Measurements from ENCODE around the gene SLC25A44. TPM values are rescaled to one million over a fixed set of nuclear protein-coding genes. Genes with fewer than 3 reads are reported as not detected.

SLC25A44 gene
- total and polyA plus RNA-seq, 2 of the 8 experiments (the other 6 are each of a cell fraction or from before 2014, with no cell fraction given): 23.4 to 32.1 TPM

- no peak for DNase-seq (ENCODE audit: low read depth in 1 of 2, low spot score in 2 of 2)
- Histone ChIP-seq H2BK12ac (ENCODE audit: low read depth, low read length) (peak overlapping the region; percentile 94; the same call in 1 of the 2 replicates), H3K23me2 (ENCODE audit: low read depth, low read length) (peaks cover 3% of the 10 kb centered on the region; the same call in 1 of the 2 replicates), H3K4ac (replicated peaks; ENCODE audit: insufficient read length, low read depth, low read length) (peak overlapping the region; percentile 55), H3K23ac (ENCODE audit: insufficient read length) (no peak overlapping the region), H2BK20ac (ENCODE audit: low read length) (peak overlapping the region; percentile 90; the same call in 1 of the 2 replicates), H2AK5ac (ENCODE audit: low read depth, low read length) (peak overlapping the region; percentile 44; the same call in 1 of the 2 replicates), H3K27me3 (replicated peaks in 1 of 4; ENCODE audit: control insufficient read depth in 3 of 4, extremely low read depth in 1 of 4, insufficient read depth in 3 of 4, low read length in 3 of 4) (no peaks in the 10 kb centered on the region), H4K20me1 (replicated peaks in 1 of 2; ENCODE audit: control insufficient read depth in 1 of 2, insufficient read depth in 2 of 2, low read length in 2 of 2) (no peaks in the 10 kb centered on the region), H2BK120ac (replicated peaks; ENCODE audit: low read depth, low read length) (peak overlapping the region; percentile 7), H3K4me2 (ENCODE audit: insufficient read depth in 1 of 2, low read depth in 2 of 2, low read length in 2 of 2) (peak overlapping the region; percentile 67 to 87), H3K79me2 (ENCODE audit: control insufficient read depth in 1 of 2, insufficient read depth in 2 of 2, low read length in 2 of 2) (no peaks in the 10 kb centered on the region), H3K9ac (replicated peaks in 1 of 4; ENCODE audit: extremely low read depth in 1 of 4, low read depth in 3 of 4, low read length in 3 of 4) (no peak overlapping the region), H4K5ac (ENCODE audit: insufficient read length, low read depth, low read length) (peak overlapping the region; percentile 1), H3K79me1 (ENCODE audit: low read depth, low read length) (no peaks in the 10 kb centered on the region; the same call in 1 of the 2 replicates), H2AFZ (ENCODE audit: low read length) (no peak overlapping the region), H4K8ac (ENCODE audit: extremely low read depth, insufficient read depth, low read length) (no peak overlapping the region), H3K9me3 (ENCODE audit: insufficient read depth in 2 of 2, low read depth in 1 of 2, low read length in 1 of 2) (no peaks in the 10 kb centered on the region), H3K18ac (ENCODE audit: extremely low read depth, low read length) (peak overlapping the region; percentile 96), H3K36me3 (ENCODE audit: control insufficient read depth in 2 of 4, insufficient read depth in 4 of 4, low read length in 3 of 4) (no peaks in the 10 kb centered on the region), H3K56ac (replicated peaks; ENCODE audit: insufficient read length, low read depth, low read length) (no peak overlapping the region), H2BK15ac (ENCODE audit: low read length) (peak overlapping the region; percentile 95; the same call in 1 of the 2 replicates), H2BK5ac (ENCODE audit: low read depth, low read length) (peak overlapping the region; percentile 94; the same call in 1 of the 2 replicates), H3K4me3 (ENCODE audit: extremely low read depth in 1 of 4, insufficient read depth in 2 of 4, low read depth in 3 of 4, low read length in 4 of 4) (peak overlapping the region; percentile 4 to 43 (median 34); a peak in 7 of 8 replicates), H4K91ac (replicated peaks; ENCODE audit: insufficient read length, low read length) (peak overlapping the region; percentile 32), H3K14ac (ENCODE audit: insufficient read length) (no peak overlapping the region), H3K27ac (ENCODE audit: low read depth, low read length) (no peak overlapping the region), H3K4me1 (replicated peaks in 1 of 4; ENCODE audit: control insufficient read depth in 3 of 4, insufficient read depth in 4 of 4, low read length in 3 of 4) (peaks cover 27 to 48% (median 28%) of the 10 kb centered on the region in 4 experiments)
- 49% methylated on average over 10 of the region's 10 CpGs; no CpG with 5 or more reads in 1 of the 2 experiments for WGBS, 2 experiments (ENCODE audit: extremely low coverage in 1 of 2, insufficient coverage in 1 of 2, insufficient read length in 1 of 2, insufficient replicate concordance in 2 of 2, low coverage in 1 of 2, low lambda C conversion rate in 2 of 2, missing lambda C conversion rate in 1 of 2)
- ChIA-PET POLR2A (ENCODE audit: partially characterized antibody) (interaction anchor here (0.8 to 8.5 kb wide), 14 partner anchors 11 to 132 kb away, joined by 3 to 64 read pairs (median 6); partner anchors contain the start of genes PAQR6, PMF1, SLC25A44 and SMG5), CTCF (ENCODE audit: partially characterized antibody) (interaction anchor here (0.6 to 42.4 kb wide), 18 partner anchors 9 to 176 kb away, joined by 3 to 1994 read pairs (median 4); partner anchors contain the start of genes BGLAP, MEX3A, PAQR6 and PMF1)
- no peak for FAIRE-seq
- TF ChIP-seq RXRA (IDR thresholded peaks at IDR 0.05; ENCODE audit: insufficient read depth, low read depth, low read length) (no peak), ZNF274 (IDR thresholded peaks at IDR 0.05; ENCODE audit: borderline replicate concordance, extremely low read depth, low read length) (no peak), PHF8 (conservative IDR thresholded peaks at IDR 0.05; ENCODE audit: low read depth, low read length) (no peak), JUND (IDR thresholded peaks at IDR 0.05; ENCODE audit: low read length) (no peak), CREB1 (IDR thresholded peaks at IDR 0.05) (no peak), JUN (IDR thresholded peaks at IDR 0.05; ENCODE audit: low read depth, low read length) (no peak), BACH1 (IDR thresholded peaks at IDR 0.05; ENCODE audit: low read length) (no peak), BCL11A (IDR thresholded peaks at IDR 0.05; ENCODE audit: low read depth in 2 of 2, low read length in 2 of 2) (no peak), TAF1 (IDR thresholded peaks at IDR 0.05; ENCODE audit: low read depth, low read length) (no peak), POLR2A (IDR thresholded peaks at IDR 0.05; ENCODE audit: control extremely low read depth in 1 of 2, low read depth in 2 of 2, low read length in 2 of 2) (no peak), YY1 (IDR thresholded peaks at IDR 0.05; ENCODE audit: low read depth, low read length) (no peak), TBP (IDR thresholded peaks at IDR 0.05; ENCODE audit: low read depth, low read length) (no peak), RNF2 (IDR thresholded peaks at IDR 0.05; ENCODE audit: borderline replicate concordance, low read depth, low read length, missing control alignments, poor library complexity, severe bottlenecking) (no peak)
These were observed 43.4 kb upstream of the SLC25A44 start for GRCh38 chr1:156150333-156151011.
